Muscle layer of colon (tissue), 2 donors: ENCODE data around the gene MACROD2.

Source experiments
- H3K27ac ChIP-seq: one replicate; pipeline ENCODE4 v1.7.0; 2013; ENCODE audit warnings: low read depth, mild to moderate bottlenecking, low read length, moderate library complexity
- H3K27me3 ChIP-seq, 2 donors: one replicate each; pipeline ENCODE4 v1.7.0; 2013; ENCODE audit warnings: low read length in 2 of 2, mild to moderate bottlenecking in 2 of 2; ENCODE audit not compliant: insufficient read depth in 2 of 2, control insufficient read depth in 1 of 2
- H3K36me3 ChIP-seq: one replicate; pipeline ENCODE4 v1.7.0; 2013; ENCODE audit warnings: mild to moderate bottlenecking, low read length; ENCODE audit not compliant: insufficient read depth
- H3K4me1 ChIP-seq: one replicate; pipeline ENCODE4 v1.7.0; 2013; ENCODE audit warnings: mild to moderate bottlenecking, low read length; ENCODE audit not compliant: insufficient read depth
- H3K4me3 ChIP-seq, 2 donors: one replicate each; pipeline ENCODE4 v1.7.0; 2013; ENCODE audit warnings: low read length in 2 of 2, low read depth in 1 of 2, mild to moderate bottlenecking in 1 of 2, moderate library complexity in 1 of 2
- H3K9ac ChIP-seq: one replicate; pipeline ENCODE4 v1.7.0; 2013; ENCODE audit warnings: low read length
- H3K9me3 ChIP-seq: one replicate; pipeline ENCODE4 v1.7.0; 2013; ENCODE audit warnings: mild to moderate bottlenecking, low read length
- donor health status: abdominal sarcoma.
- donor health status: Adenocarcinoma of cecum.

MACROD2 gene

GRCh38 chr20:14415467-14415866 lies 420.2 kb downstream of the MACROD2 start:
- no peaks in the 10 kb centered on the region for H3K36me3 ChIP-seq
- H3K4me1 ChIP-seq, result no peaks in the 10 kb centered on the region
- H3K4me3 ChIP-seq, result no peak overlapping the region
- H3K27me3 ChIP-seq, result no peaks in the 10 kb centered on the region
- no peak overlapping the region for H3K27ac ChIP-seq
- no peak overlapping the region for H3K9ac ChIP-seq
- no peaks in the 10 kb centered on the region for H3K9me3 ChIP-seq

- Histone ChIP-seq H3K27ac (no peak overlapping the region), H3K27me3 (no peaks in the 10 kb centered on the region), H3K9me3 (no peaks in the 10 kb centered on the region), H3K36me3 (no peaks in the 10 kb centered on the region), H3K9ac (no peak overlapping the region), H3K4me3 (no peak overlapping the region), H3K4me1 (no peaks in the 10 kb centered on the region)
Observed at GRCh38 chr20:14418376-14418775, 423.1 kb downstream of the MACROD2 start.

- no peak overlapping the region for H3K9ac ChIP-seq
- no peaks in the 10 kb centered on the region for H3K36me3 ChIP-seq
- H3K4me1 ChIP-seq, result no peaks in the 10 kb centered on the region
- no peaks in the 10 kb centered on the region for H3K9me3 ChIP-seq
- no peaks in the 10 kb centered on the region for H3K27me3 ChIP-seq
- H3K4me3 ChIP-seq, result no peak overlapping the region
- no peak overlapping the region for H3K27ac ChIP-seq
Observed at GRCh38 chr20:14422892-14423291, 427.6 kb downstream of the MACROD2 start.

GRCh38 chr20:14431568-14431967 lies 436.3 kb downstream of the MACROD2 start:
- no peaks in the 10 kb centered on the region for H3K36me3 ChIP-seq
- no peaks in the 10 kb centered on the region for H3K27me3 ChIP-seq
- no peaks in the 10 kb centered on the region for H3K9me3 ChIP-seq
- peaks cover 4% of the 10 kb centered on the region for H3K4me1 ChIP-seq
- no peak overlapping the region for H3K9ac ChIP-seq
- no peak overlapping the region for H3K27ac ChIP-seq
- no peak overlapping the region for H3K4me3 ChIP-seq

GRCh38 chr20:14432085-14432484 lies 436.8 kb downstream of the MACROD2 start:
- Histone ChIP-seq H3K9me3 (no peaks in the 10 kb centered on the region), H3K36me3 (no peaks in the 10 kb centered on the region), H3K27ac (no peak overlapping the region), H3K9ac (no peak overlapping the region), H3K27me3 (no peaks in the 10 kb centered on the region), H3K4me3 (no peak overlapping the region), H3K4me1 (peaks cover 4% of the 10 kb centered on the region)

GRCh38 chr20:14432597-14432996 lies 437.3 kb downstream of the MACROD2 start:
- no peaks in the 10 kb centered on the region for H3K36me3 ChIP-seq
- H3K9ac ChIP-seq, result no peak overlapping the region
- H3K4me3 ChIP-seq, result no peak overlapping the region
- no peaks in the 10 kb centered on the region for H3K27me3 ChIP-seq
- H3K9me3 ChIP-seq, result no peaks in the 10 kb centered on the region
- no peak overlapping the region for H3K27ac ChIP-seq
- H3K4me1 ChIP-seq, result peaks cover 4% of the 10 kb centered on the region

- no peaks in the 10 kb centered on the region for H3K27me3 ChIP-seq
- no peak overlapping the region for H3K27ac ChIP-seq
- H3K4me3 ChIP-seq, result no peak overlapping the region
- peaks cover 4% of the 10 kb centered on the region for H3K4me1 ChIP-seq
- H3K9ac ChIP-seq, result no peak overlapping the region
- H3K9me3 ChIP-seq, result no peaks in the 10 kb centered on the region
- no peaks in the 10 kb centered on the region for H3K36me3 ChIP-seq
Observed at GRCh38 chr20:14434384-14435136, 439.2 kb downstream of the MACROD2 start.

GRCh38 chr20:14441201-14441600 lies 445.9 kb downstream of the MACROD2 start:
- Histone ChIP-seq H3K9ac (no peak overlapping the region), H3K27ac (no peak overlapping the region), H3K4me3 (no peak overlapping the region), H3K27me3 (no peaks in the 10 kb centered on the region), H3K4me1 (no peaks in the 10 kb centered on the region), H3K36me3 (no peaks in the 10 kb centered on the region), H3K9me3 (no peaks in the 10 kb centered on the region)

GRCh38 chr20:14444106-14444505 lies 448.8 kb downstream of the MACROD2 start:
- H3K9ac ChIP-seq, result no peak overlapping the region
- no peak overlapping the region for H3K4me3 ChIP-seq
- no peaks in the 10 kb centered on the region for H3K27me3 ChIP-seq
- H3K4me1 ChIP-seq, result no peaks in the 10 kb centered on the region
- no peak overlapping the region for H3K27ac ChIP-seq
- H3K36me3 ChIP-seq, result no peaks in the 10 kb centered on the region
- H3K9me3 ChIP-seq, result no peaks in the 10 kb centered on the region

GRCh38 chr20:14445310-14445709 lies 450.0 kb downstream of the MACROD2 start:
- Histone ChIP-seq H3K9ac (no peak overlapping the region), H3K9me3 (no peaks in the 10 kb centered on the region), H3K36me3 (no peaks in the 10 kb centered on the region), H3K4me3 (no peak overlapping the region), H3K4me1 (no peaks in the 10 kb centered on the region), H3K27ac (no peak overlapping the region), H3K27me3 (no peaks in the 10 kb centered on the region)

- no peaks in the 10 kb centered on the region for H3K36me3 ChIP-seq
Observed at GRCh38 chr20:14445902-14446301, 450.6 kb downstream of the MACROD2 start.

GRCh38 chr20:14446446-14446845 lies 451.1 kb downstream of the MACROD2 start:
- Histone ChIP-seq H3K9me3 (no peaks in the 10 kb centered on the region), H3K27ac (no peak overlapping the region), H3K4me1 (no peaks in the 10 kb centered on the region)

More at GRCh38 chr20:14445902-14446301, 450.6 kb downstream of the MACROD2 start:
- H3K9ac ChIP-seq, result no peak overlapping the region
- no peaks in the 10 kb centered on the region for H3K27me3 ChIP-seq
- no peak overlapping the region for H3K4me3 ChIP-seq
- no peaks in the 10 kb centered on the region for H3K4me1 ChIP-seq
- no peak overlapping the region for H3K27ac ChIP-seq
- H3K9me3 ChIP-seq, result no peaks in the 10 kb centered on the region

More at GRCh38 chr20:14446446-14446845, 451.1 kb downstream of the MACROD2 start:
- H3K36me3 ChIP-seq, result no peaks in the 10 kb centered on the region
- no peak overlapping the region for H3K4me3 ChIP-seq
- no peaks in the 10 kb centered on the region for H3K27me3 ChIP-seq
- no peak overlapping the region for H3K9ac ChIP-seq
